Colonic mucosa (tissue), 4 donors: ENCODE data around the gene LARGE1. TPM values are rescaled to one million over a fixed set of nuclear protein-coding genes. Genes with fewer than 3 reads are reported as not detected.

Experiments used
- DNase-seq: peaks from one replicate; pipeline ENCODE4 v3.0.0-alpha.2; 2020
- H3K27ac ChIP-seq: fragments of 200-600 bp; one replicate; pipeline ENCODE4 v1.8.0; 2021
- H3K27me3 ChIP-seq: fragments of 200-600 bp; one replicate; pipeline ENCODE4 v1.8.0; 2021
- H3K36me3 ChIP-seq: fragments of 200-600 bp; one replicate; pipeline ENCODE4 v1.8.0; 2021
- H3K4me1 ChIP-seq: fragments of 200-600 bp; one replicate; pipeline ENCODE4 v1.8.0; 2021; ENCODE audit warnings: mild to moderate bottlenecking
- H3K4me3 ChIP-seq: fragments of 200-600 bp; one replicate; pipeline ENCODE4 v1.8.0; 2021
- H3K9ac ChIP-seq, 2 donors: one replicate each; pipeline ENCODE4 v1.7.0; 2013; ENCODE audit warnings: control low read depth in 2 of 2, low read depth in 2 of 2, low read length in 2 of 2
- H3K9me3 ChIP-seq: fragments of 200-600 bp; one replicate; pipeline ENCODE4 v1.8.0; 2021
- CTCF ChIP-seq: fragments of 200-600 bp; IDR thresholded peaks from one replicate; pipeline ENCODE4 v1.8.0; 2022; ENCODE audit warnings: antibody characterized with exemption, mild to moderate bottlenecking
- intact Hi-C: fragments of 100-400 bp; cut with DNase I; formaldehyde crosslinking; loops from one replicate; pipeline ENCODE4 v1.14.1; 2022
- total RNA-seq, 2 donors: library from RNA; stranded (reverse); fragmentation: NEBNext Ultra II Directional in 1 of 2; extraction: Animal tissue kit (Norgen Biotek cat#: 25700) in 1 of 2; gene quantifications; one replicate each; pipeline ENCODE4 v1.2.1, GENCODE V29; 2021
- donor health status: healthy.
- donor health status: DM: no; HTN: no; CAD: no.
- donor health status: DM: no; HTN: no; CAD: no.

Gene LARGE1
- total RNA-seq, 2 donors from 2014 or later: 45.2 to 46.5 TPM

- intact Hi-C loops: no loop called here
- Histone ChIP-seq H3K4me3 (no peak overlapping the region), H3K36me3 (no peaks in the 10 kb centered on the region), H3K9ac (no peak overlapping the region), H3K27ac (no peak overlapping the region), H3K27me3 (no peaks in the 10 kb centered on the region), H3K9me3 (no peaks in the 10 kb centered on the region), H3K4me1 (peaks cover 11% of the 10 kb centered on the region)
- DNase-seq: no peak
- no peak for TF ChIP-seq CTCF
These were observed 340.0 kb downstream of the LARGE1 start for GRCh38 chr22:33580310-33580709.

DNA sequence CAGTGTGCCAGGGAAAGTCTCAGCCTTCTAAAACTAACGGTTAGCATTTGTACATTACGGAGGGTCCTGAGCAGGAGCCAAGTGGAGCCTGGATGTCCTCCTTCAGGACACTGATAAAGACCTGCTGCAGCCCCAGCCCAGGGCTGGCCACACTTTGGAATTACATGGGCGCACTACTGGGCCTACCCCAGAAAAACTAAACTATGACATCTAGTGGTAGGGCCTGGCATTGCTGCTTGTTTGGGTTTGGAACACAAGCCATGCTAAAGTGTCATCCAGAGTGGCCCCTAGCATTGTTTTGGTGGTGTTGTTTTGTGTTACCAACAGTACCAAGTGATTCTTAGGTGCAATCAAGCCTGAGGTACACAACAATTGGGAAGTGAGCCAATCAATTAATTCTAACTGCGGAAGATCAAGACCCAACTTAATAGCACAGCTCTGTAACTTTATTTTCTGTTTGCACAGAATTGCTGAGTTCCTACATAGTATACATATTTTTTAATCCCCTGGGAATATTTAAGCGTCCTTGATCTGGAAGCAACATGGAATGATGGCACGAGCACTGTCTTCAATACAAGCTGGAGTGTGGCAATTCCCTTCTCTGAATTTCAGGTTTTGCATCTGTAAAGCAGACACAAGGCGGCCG is 340.7 kb downstream of the LARGE1 start:
- intact Hi-C loops: loop anchor here (2.0 kb wide), 1 partner anchor 59 kb away; no protein-coding TSS in a partner anchor
- peak; percentile 81 for DNase-seq
- peaks cover 11% of the 10 kb centered on the region for H3K4me1 ChIP-seq
- H3K9me3 ChIP-seq: no peaks in the 10 kb centered on the region
- H3K9ac ChIP-seq: no peak overlapping the region
- no peak overlapping the region for H3K27ac ChIP-seq
- H3K4me3 ChIP-seq: no peak overlapping the region
- no peaks in the 10 kb centered on the region for H3K36me3 ChIP-seq
- no peaks in the 10 kb centered on the region for H3K27me3 ChIP-seq
- peak; percentile 72 for TF ChIP-seq CTCF

DNA sequence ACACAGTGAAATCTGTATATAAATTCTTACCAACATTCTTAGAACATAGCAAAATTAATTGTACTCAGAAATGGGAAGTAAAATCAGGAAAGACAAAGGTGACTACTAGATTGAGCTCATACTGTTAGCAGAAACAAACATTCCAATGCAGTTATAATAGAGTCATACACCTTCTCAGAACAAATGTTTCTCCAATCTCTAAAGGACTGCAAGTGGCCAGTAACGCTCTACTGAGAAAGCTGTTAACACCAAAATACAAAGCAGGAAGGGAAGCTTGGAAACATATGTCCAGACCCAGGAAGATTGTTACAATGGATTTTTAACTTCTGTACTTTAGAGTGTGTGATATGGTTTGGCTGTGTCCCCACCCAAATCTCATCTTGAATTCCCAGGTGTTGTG is 341.5 kb downstream of the LARGE1 start:
- intact Hi-C loops: loop anchor here (2.0 kb wide), 1 partner anchor 58 kb away; no protein-coding TSS in a partner anchor
- no peak overlapping the region for H3K27ac ChIP-seq

GRCh38 chr22:33577862-33578411 is 342.3 kb downstream of the LARGE1 start:
- intact Hi-C loops: loop anchor here (2.0 kb wide), 1 partner anchor 57 kb away; no protein-coding TSS in a partner anchor
- Histone ChIP-seq H3K36me3 (no peaks in the 10 kb centered on the region), H3K4me1 (peaks cover 11% of the 10 kb centered on the region), H3K4me3 (no peak overlapping the region), H3K27ac (no peak overlapping the region), H3K9me3 (no peaks in the 10 kb centered on the region), H3K9ac (no peak overlapping the region), H3K27me3 (no peaks in the 10 kb centered on the region)
- TF ChIP-seq CTCF: no peak
- no peak for DNase-seq

More for the DNA sequence above, 341.5 kb downstream of the LARGE1 start:
- Histone ChIP-seq H3K36me3 (no peaks in the 10 kb centered on the region), H3K4me1 (peaks cover 11% of the 10 kb centered on the region), H3K9ac (no peak overlapping the region), H3K4me3 (no peak overlapping the region), H3K27me3 (no peaks in the 10 kb centered on the region), H3K9me3 (no peaks in the 10 kb centered on the region)
- DNase-seq: no peak
- no peak for TF ChIP-seq CTCF

DNA sequence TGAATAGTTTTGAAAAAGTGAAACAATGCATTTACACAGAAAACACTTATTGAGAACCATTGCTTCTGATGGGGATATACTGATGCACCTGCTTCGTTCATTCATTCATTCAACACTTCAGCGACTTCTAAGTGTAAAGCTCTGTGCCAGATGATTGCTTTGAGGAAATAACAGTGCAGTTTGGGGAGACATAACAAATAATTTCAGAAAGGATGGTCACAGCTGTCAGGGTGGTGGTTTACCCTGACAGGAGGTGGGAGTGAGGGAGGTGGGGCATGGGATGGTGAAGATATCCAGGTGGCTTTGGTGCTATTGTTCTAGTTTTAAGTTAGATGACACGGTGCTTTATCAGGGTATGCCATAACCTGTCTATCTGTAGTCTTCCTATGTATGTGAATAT is 344.1 kb downstream of the LARGE1 start:
- H3K27ac ChIP-seq: no peak overlapping the region
- DNase-seq: no peak
- H3K4me3 ChIP-seq: no peak overlapping the region
- peaks cover 11% of the 10 kb centered on the region for H3K4me1 ChIP-seq
- H3K36me3 ChIP-seq: no peaks in the 10 kb centered on the region
- H3K27me3 ChIP-seq: no peaks in the 10 kb centered on the region
- intact Hi-C loops: no loop called here
- TF ChIP-seq CTCF: no peak
- H3K9me3 ChIP-seq: no peaks in the 10 kb centered on the region
- H3K9ac ChIP-seq: no peak overlapping the region
